DOHH2 (cell line): Measurements from ENCODE around the gene PAK2.

Experiments
- CTCF ChIP-seq: fragments of 200-600 bp; sonication (generic); IDR thresholded peaks from one replicate; pipeline ENCODE4 v1.5.1; 2014; ENCODE audit warnings: antibody characterized with exemption, mild to moderate bottlenecking, low read depth, low read length; ENCODE audit not compliant: poor library complexity, severe bottlenecking
- EZH2phosphoT487 ChIP-seq: fragments of 200-600 bp; sonication (generic); IDR thresholded peaks from 2 replicates; pipeline ENCODE4 v1.6.1; 2017; ENCODE audit warnings: borderline replicate concordance, mild to moderate bottlenecking, antibody characterized with exemption, low read length, moderate library complexity, mixed read lengths

GRCh38 chr3:196699749-196700148, 39.9 kb upstream of the PAK2 start:
- TF ChIP-seq CTCF (no peak), EZH2phosphoT487 (no peak)
